NOMO-1 treated with DMSO at 0.1 percent for 48 hours (cell line): ENCODE measurements around the gene ITPK1.

Experiments
- DNase-seq: peaks from one replicate; lab custom pipeline; 2025; ENCODE audit not compliant: unreplicated experiment; lab: John Stamatoyannopoulos, UW

The ITPK1 gene

DNA sequence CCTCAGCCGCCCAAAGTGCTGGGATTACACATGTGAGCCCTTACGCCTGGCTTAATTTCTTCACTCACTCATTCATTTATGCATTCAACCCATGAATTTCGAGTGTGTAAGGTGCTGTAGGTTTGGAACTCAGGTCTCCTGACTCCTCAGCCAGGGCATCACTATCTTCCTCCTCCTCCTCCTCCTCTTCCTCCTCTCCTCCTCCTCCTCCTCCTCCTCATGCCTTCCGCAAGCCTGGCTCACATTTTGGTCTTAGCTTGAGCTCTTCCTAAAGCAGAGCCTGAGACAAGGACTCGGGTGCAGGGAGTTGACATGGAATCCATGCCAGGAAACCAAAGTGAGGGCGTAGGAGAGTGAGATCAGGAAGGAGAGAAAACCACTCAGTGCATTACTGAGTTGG is 213.5 kb downstream of the ITPK1 start:
- DNase-seq: no peak

DNA sequence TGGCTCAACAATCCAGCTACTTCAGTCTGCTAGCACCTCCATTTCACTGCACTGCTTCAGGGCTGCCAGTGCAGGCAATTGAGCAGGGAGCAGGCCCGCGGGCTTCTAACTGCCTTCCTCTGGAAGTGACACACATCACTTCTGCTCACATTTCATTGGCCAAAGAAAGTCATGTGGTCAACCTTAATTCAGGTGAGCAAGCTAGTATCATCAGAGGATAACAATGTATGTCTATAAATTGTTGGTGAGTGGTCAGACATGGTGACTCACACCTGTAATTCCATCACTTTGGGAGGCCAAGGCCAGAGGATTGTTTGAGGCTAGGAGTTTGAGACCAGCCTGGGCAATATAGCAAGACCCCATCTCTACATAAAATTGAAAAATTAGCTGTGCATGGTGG is 215.1 kb downstream of the ITPK1 start:
- DNase-seq: no peak

DNA sequence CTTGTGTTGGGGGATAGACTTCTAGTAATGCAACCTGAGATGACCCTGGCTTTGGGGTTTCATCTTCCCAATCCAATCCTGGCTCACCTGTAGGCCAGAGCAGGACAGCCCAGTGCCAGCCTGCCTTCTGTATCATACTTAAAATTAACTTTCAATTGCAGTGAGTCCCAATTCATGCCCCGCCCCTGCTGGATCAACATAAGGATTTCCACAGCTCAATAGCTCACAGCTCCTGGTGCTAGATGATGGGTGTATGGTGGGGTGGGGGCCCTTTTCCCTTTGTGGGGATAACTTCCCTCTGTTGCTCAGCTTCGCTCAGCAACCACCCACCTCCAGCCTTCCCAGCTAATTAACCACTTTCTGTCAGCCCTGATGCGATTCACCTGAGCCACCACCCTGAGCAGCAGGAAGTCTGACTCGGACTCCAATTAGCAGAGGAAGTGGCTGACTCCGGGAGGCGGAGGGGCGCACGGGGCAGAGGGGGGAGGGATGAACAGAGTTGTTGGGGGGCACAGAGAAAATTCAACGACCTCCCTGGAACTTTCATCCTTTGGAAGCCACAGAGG is 217.1 kb downstream of the ITPK1 start:
- DNase-seq: no peak

DNA sequence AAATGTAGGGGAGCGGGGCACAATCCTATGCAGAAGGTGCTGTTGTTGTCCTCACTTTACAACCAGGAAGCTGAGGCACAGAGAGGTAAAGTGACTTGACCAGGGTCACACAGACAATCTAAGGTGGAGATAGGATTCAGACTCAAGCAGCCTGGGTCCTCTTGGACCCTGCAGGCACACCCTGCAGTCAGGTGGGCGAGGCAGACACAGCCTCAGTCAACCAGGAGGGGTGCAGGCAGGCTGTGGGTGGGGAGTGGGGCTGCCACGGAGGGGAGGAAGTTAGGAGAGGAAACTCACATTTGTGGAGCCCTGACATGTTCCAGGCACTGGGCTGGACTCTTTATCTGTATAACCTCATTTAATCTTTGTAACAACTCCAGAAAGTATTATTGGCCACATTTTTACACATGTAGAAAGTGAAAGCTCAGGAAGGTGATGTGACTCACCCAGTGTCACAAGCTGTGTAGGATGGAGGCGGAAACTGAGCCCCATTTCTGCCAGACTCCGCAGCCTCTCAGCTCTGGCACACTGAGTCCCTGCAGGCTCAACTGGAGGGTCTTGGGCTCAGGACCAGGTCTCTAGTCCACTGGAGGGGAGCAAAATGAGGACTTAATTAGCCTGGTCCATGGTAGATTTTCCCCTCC is 217.7 kb downstream of the ITPK1 start:
- no peak for DNase-seq

DNA sequence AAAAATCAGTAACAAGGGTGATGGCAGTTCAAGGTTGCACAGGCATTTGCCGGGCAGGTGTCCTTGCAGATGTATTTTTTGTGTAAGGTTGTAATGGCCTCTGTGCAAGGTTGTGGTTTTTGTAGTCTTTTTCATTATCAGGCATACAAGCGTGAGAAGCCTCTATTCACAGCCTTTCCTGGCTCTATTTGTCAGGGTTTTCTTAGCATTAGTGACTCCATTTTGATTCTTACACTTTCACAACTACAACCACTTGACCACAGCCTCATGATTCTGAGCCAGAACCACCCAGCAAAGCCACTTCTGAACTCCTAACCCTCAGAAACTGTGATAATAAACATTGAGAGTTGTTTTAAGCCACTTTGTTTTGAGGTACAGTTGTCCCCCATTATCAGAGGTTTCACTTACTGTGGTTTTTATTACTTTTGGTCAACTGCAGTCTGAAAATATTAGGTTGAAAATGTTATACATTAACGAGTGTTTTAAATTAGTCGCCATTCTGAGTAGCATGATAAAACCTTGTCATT is 220.3 kb downstream of the ITPK1 start:
- no peak for DNase-seq

DNA sequence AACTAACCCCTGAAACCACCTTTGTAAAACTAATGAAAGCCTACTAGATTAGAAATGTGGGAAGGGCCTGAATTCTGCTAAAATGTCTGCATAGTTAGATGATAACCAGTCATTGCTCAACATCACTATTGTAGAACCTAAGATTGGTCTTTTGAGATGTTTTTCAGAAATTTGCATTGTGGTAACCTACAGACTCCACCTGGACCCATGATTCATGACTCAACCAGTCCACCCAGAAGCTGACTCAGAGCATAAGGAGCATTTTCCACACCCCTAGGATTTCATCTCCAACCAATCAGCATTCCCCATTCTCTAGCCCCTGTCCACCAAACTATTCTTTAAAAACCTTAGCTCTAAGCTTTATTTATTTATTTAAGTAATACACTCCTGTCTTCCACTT is 223.1 kb downstream of the ITPK1 start:
- DNase-seq: no peak

DNA sequence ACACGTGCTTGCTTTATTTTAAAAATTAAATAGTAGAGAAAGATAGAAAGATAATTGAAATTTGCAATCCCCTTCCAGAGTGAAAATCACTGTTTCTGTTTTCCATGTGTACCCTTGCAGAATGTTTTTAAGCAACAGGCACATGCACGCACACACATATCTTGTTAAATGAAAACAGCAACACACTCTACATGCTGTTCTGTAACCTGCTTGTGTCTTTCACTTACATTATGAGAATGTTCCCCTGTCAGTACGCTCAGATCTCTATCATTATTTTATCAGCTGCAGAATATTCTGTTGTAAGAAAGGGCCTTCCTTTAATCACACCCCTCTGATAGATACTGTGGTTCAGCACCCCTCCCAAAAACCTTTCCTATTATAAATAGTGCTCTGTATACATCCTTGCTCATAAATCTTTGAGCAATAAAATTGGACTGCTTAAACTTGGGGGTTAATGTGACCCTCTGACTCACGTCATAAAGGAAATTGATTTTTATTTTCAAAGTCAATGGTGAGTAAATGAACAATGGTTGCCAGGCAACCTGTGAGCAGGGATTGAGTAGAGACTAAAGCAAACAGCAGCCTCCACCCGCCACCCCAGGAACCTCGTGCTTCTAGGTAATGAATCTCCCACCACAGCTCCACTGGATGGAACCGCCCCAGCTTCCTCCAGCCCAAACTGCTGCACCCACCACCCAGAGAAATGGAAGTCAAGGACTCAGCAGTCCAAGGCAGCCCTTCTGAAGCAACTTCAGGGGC is 224.7 kb downstream of the ITPK1 start:
- DNase-seq: no peak

DNA sequence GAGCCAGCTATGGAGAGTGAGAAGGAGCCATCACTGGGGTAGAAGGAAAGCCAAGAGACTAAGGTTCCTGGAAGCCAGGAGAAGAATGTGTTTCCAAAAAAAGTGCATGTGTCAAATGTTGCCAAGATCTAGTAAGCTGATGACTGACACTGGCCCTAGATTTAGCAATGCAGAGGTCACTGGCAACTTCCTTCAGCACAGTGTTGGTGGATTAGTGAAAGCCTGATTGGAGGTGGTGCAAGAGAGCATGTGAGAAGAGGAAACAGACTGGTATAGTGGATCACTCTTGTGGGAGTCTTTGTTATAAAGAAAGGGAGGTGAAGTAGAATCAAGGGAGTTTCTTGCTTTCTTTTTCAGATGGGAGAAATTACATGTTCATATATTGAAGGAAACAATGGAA is 226.8 kb downstream of the ITPK1 start:
- DNase-seq: peak; percentile 42

DNA sequence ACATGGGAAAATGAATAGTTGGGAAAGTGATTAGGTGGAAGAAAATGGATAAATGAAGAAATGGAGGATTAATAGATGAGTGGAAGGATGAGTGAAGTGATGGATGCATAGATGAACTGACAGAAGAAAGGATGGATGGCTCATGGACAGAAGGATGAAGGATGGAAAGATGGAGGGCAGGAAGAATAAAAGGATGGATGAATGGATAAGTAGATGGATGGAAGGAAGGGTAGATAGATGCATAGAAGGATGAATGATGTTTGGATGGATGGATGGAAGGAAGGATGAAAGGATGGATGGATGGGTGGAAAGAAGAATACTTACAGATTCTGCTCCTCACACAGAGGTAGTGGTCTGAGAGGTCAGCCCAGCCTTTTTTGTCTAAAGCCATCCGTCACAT is 228.6 kb downstream of the ITPK1 start:
- no peak for DNase-seq
